GM15510 (cell line): ENCODE results near the gene PCBP3.

ENCODE experiments used
- POLR2A ChIP-seq: IDR thresholded peaks from 3 replicates; pipeline ENCODE4 v1.6.1; 2011; ENCODE audit warnings: borderline replicate concordance; ENCODE audit not compliant: insufficient read length; ENCODE audit errors: extremely low read depth

Gene PCBP3

DNA sequence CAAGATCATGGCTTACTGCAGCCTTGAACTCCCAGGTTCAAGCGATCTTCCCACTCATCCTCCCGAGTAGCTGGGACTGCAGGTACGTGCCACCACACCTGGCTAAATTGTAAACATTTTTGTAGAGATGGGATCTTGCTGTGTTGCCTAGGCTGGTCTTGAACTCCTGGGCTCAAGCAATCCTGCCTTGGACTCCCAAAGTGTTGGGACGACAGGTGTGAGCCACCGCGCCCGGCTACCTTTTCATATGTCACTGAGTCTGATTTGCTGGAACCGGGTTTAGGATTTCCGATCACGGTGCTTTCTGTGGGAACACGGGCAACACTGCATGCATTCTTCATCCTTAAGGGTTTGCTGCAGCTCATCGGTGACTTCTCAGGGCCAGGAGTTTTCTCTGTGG, 32.2 kb upstream of the PCBP3 start:
- no peak for TF ChIP-seq POLR2A

DNA sequence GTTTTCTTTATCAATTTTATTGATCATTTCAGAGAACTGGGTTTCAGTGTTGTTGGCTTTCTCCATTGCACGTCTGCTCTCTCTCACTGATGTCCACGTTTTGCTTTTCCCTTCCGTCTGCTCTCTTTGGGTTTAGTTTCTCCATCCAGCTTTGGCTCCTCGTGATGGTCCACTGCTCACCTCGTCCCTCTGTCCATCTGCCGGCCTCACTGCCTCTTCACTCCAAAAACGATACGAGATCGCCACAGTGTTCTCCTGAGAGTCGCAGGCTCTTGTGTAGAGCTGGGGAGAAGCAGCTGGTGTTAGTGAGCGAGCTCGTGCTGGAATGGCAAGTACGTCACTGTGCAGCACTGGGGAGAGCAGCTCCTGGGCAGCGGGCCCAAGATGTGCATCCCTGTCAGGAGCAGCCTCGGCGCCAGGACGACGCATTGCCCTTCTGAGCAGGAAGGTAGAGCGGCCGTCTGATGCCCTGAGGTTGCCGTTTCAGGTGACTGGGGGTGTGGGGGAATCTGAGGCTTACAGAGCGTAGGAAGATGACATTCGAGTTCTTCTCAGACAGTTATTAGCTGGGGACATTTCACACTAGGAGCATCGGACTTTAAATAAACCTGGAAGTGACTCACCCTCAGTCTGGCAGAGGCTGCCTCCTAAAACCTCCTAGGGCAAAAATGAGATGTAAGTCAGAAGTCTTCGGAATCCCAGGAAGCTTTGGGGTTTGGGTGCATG, 31.4 kb upstream of the PCBP3 start:
- no peak for TF ChIP-seq POLR2A

GRCh38 chr21:45613396-45613795, 30.1 kb upstream of the PCBP3 start:
- TF ChIP-seq POLR2A = no peak

DNA sequence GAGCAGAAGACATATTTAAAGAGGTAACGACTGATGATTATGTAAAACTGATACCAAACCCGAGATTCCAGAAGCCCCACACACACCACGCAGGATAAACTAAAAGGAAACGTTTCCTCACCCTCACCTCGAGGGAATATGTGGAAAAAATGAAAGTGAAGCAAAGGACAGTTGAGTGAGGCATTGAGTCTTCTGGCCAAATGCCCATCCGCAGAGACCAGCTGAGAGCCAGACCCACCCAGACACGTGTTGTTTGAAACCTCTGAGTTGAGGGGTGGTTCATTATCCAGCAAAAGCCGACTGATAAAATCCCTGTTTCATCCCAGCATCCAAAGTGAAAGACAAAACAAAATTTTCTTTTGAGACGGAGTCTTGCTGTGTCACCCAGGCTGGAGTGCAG, 29.6 kb upstream of the PCBP3 start:
- TF ChIP-seq POLR2A = no peak

GRCh38 chr21:45615145-45615711, 28.3 kb upstream of the PCBP3 start:
- TF ChIP-seq POLR2A = no peak

DNA sequence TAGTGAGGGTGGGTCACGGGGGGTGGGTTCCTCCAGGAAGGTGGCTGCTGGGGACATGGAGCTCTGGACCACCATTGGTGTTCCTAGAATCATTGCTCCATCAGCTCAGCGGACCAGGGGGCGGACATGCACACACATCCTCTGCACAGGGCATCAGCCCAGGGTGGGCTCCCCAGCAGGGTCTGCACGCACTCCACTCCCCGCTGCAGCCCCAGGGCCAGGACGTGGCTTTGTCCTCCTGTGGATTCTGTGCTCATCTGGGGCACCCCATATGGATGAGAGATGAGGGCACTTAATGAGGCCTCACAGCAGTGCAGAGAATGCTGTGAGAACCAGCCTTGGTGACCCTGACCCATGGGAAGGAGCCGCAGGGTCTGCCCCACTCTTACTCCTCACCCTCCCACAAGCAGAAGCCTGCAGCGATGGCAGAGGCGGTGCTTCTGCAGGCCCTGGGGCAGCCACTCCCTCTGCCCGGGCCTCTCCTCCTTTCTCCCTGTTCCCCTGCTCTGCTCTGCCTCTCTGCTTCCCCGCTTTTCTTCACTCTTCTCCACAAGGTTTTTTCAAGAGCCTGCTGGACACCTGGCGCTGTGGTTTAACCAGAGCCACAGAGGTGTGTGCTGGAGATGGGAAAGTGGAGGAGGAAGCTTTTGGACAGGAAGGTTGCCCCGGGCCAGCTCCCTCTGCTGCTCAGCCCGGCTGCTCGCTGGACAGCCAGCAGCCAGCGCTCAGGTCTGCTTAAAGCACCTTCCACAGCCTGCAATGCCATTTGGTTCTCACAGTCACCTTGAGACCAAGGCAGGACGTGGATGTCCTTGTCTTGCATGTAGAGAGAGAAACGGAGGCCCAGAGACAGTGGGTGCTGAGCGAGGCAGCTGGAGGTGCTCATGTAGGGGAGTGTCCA, 26.3 kb upstream of the PCBP3 start:
- TF ChIP-seq POLR2A = no peak

DNA sequence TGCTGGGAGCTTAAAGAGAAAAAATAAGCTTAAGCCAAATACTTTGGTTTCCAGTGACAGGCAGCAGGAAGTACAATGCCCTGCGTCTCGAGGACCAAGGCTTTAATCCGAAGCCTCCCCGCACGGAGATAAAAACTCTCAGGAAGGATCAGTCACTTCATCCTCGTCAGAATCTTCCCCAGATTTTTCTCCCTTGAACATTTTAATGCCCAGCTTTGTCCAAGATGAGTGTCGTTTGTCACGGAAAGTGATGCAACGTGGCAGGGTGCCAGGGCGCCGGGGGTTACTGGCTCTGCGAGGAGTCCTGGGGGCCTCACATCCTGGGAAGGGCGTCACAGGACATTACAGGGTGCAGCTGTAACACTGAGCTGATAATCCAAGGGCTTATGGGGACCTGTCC, 25.2 kb upstream of the PCBP3 start:
- TF ChIP-seq POLR2A = no peak

GRCh38 chr21:45618846-45619485, 24.6 kb upstream of the PCBP3 start:
- no peak for TF ChIP-seq POLR2A

DNA sequence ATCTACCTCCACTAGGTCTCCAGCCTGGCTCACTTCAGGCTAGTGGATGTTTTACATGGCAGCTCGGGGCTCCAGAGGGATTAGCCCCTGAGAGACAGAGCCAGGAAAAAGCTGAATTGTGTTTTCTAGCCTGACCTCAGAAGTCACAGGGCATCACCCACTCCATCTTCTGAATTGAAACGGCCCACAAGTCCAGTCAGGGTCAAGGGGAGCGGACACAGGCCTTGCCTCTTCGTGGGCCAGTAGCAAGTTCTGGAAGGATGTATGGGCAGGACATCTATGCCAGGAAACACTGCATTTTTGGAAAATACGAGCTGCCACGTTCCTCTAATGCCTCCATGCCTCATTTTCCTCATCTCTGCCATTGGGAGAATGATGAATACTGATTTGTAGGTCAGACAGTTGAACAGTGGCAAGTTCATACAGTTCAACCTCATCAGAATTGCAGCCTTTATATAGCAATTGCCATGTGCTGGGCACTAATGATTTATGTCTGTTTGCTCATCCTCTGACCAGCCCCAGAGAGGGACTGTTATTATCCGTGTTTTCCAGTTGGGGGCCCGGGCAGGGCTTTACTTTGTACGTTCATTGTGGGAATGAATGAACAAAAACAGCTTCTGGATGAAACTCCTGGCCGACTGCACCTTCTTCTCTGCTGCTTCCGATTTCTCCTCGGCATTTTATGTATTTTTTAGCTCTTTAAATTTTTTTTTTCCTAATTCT, 23.2 kb upstream of the PCBP3 start:
- TF ChIP-seq POLR2A = no peak

DNA sequence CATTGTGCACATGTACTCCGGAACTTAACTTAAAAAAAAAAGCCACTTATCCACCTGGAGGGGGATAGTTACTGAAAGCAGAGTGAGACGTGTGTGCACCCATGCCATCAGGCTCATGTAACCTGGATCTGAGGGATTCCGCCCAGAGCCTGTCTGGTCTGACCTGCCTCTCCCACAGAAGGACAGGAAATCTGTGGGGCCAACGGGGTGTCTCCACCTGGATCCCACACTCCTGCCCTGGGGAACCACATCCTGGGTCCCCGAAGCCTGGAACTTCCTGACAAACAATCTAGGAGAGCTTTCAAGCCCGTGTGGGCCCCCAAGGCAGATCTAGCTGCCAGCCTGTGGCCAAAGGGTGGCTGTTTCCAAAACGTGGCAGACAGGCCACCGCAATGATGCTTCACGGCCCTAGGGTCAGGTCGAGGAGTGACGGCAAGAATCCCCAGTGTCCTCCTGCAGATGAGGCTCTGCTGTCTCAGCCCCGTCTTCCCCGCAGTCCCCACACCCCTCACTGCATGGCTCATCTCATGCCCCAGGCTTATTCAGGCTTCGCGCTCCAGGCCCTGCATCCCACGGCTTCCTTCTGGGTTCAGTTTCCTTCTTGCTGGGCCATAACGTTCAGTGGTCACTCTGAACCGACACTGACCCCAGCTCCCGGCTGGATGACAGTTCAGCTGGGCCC, 21.0 kb upstream of the PCBP3 start:
- no peak for TF ChIP-seq POLR2A

DNA sequence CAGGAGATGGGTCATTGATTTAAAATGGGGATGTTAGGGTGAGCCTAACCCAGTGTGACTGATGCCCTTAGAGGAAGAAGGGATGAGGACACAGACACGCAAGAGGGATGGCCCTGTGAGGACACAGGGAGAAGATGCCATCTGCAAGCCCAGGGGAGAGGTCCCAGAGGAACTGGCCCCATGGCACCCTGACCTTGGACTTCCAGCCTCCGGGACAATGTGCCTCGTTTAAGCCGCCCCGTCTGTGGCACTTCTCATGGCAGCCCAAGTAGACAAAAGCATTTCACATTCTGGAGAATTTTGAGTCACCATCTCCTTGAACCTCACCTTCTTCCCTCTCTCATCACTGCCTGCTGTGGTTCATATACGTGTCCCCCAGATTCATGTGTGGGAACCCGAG, 20.1 kb upstream of the PCBP3 start:
- no peak for TF ChIP-seq POLR2A

DNA sequence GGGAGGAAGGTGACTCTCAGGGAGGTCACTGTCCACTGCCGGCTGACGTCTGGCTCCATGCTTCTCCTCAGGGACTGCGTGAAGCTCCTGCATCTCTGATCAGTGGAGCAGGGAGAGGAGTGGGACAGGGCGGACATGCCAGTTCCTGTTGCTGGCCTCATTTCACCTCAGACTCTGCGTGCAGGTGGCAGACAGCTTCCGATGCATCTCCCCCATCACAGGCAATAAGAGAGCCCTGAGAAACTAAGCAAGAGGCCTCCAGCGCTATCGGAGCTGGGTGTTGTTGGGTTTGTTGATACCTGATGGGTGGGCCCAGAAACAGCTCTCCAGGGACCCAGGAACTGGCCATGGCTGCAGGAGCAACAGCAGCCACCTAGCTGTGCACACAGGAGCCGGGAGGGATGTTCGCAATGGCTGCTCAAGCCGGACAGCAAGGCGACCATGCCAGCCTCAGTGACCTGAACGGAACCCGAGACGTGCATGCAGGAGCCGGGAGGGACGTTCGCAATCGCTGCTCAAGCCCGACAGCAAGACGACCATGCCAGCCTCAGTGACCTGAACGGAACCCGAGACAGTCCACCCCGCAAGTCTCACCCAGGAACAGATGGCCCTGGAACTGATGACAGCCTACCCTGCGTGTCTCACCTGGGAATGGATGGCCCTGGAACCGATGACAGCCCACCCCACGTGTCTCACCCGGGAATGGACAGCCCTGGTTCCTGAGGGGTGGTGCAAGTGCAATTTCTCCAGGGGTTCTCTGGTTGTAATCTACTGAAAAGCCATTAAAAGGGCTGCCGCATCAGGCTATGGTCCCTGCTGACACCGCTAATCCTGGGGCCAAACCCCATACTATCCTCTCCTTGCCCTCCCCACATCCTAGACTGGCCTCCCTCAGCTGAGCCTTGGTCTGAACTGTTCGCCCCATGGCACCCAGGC, 14.2 kb upstream of the PCBP3 start:
- TF ChIP-seq POLR2A = no peak
